H9 (cell line): ENCODE measurements around the gene CCDC92. TPM values are rescaled to one million over a fixed set of nuclear protein-coding genes. Genes with fewer than 3 reads are reported as not detected.

Experiments
- DNase-seq: peaks from one replicate; pipeline ENCODE4 v3.0.0-alpha.2; 2017
- H2AFZ ChIP-seq: one replicate; pipeline ENCODE4 v1.6.1; 2013; ENCODE audit warnings: mild to moderate bottlenecking, low read length, control low read depth, moderate library complexity
- H2AK5ac ChIP-seq: 2 replicates; pipeline ENCODE4 v1.6.1; 2013; ENCODE audit warnings: low read length, control low read depth, mixed read lengths; ENCODE audit not compliant: insufficient read length
- H2BK120ac ChIP-seq: one replicate; pipeline ENCODE4 v1.6.1; 2013; ENCODE audit warnings: low read depth, mild to moderate bottlenecking, low read length, control low read depth, inconsistent platforms; ENCODE audit not compliant: poor library complexity, severe bottlenecking
- H2BK12ac ChIP-seq: 2 replicates; pipeline ENCODE4 v1.6.1; 2013; ENCODE audit warnings: low read length, control low read depth, mixed read lengths, low read depth; ENCODE audit not compliant: insufficient read length
- H2BK15ac ChIP-seq: 2 replicates; pipeline ENCODE4 v1.6.1; 2013; ENCODE audit warnings: low read depth, low read length, control low read depth
- H2BK20ac ChIP-seq: one replicate; pipeline ENCODE4 v1.6.1; 2013; ENCODE audit warnings: low read depth, mild to moderate bottlenecking, low read length, control low read depth, inconsistent platforms; ENCODE audit not compliant: poor library complexity, severe bottlenecking
- H2BK5ac ChIP-seq: 2 replicates; pipeline ENCODE4 v1.6.1; 2013; ENCODE audit warnings: low read length, control low read depth, mixed read lengths; ENCODE audit not compliant: insufficient read length
- H3K14ac ChIP-seq: 2 replicates; pipeline ENCODE4 v1.6.1; 2013; ENCODE audit warnings: low read length, control low read depth; ENCODE audit not compliant: insufficient read depth
- H3K18ac ChIP-seq: 2 replicates; pipeline ENCODE4 v1.6.1; 2013; ENCODE audit warnings: low read depth, mild to moderate bottlenecking, mixed read lengths, low read length, control low read depth; ENCODE audit not compliant: insufficient read length
- H3K23ac ChIP-seq: 2 replicates; pipeline ENCODE4 v1.6.1; 2013; ENCODE audit warnings: low read length, control low read depth, mixed read lengths, low read depth; ENCODE audit not compliant: insufficient read length
- H3K23me2 ChIP-seq: 2 replicates; pipeline ENCODE4 v1.6.1; 2013; ENCODE audit warnings: low read depth, mild to moderate bottlenecking, mixed read lengths, low read length, control low read depth; ENCODE audit not compliant: insufficient read length, poor library complexity, severe bottlenecking
- H3K27ac ChIP-seq: 2 replicates; pipeline ENCODE4 v1.5.1; 2013; ENCODE audit warnings: low read length, control low read depth, mixed read lengths, low read depth; ENCODE audit not compliant: insufficient read length
- H3K27me3 ChIP-seq: 2 replicates; pipeline ENCODE4 v1.6.1; 2013; ENCODE audit warnings: low read length, control low read depth, inconsistent platforms; ENCODE audit not compliant: insufficient read depth
- H3K4ac ChIP-seq: 2 replicates; pipeline ENCODE4 v1.6.1; 2013; ENCODE audit warnings: low read depth, mild to moderate bottlenecking, control low read depth, inconsistent platforms, low read length, moderate library complexity
- H3K4me1 ChIP-seq: 2 replicates; pipeline ENCODE4 v1.6.1; 2013; ENCODE audit warnings: low read length, control low read depth, inconsistent platforms; ENCODE audit not compliant: insufficient read depth
- H3K4me2 ChIP-seq: 2 replicates; pipeline ENCODE4 v1.6.1; 2013; ENCODE audit warnings: low read length, control low read depth, mixed read lengths; ENCODE audit not compliant: insufficient read length, insufficient read depth
- H3K56ac ChIP-seq: 2 replicates; pipeline ENCODE4 v1.6.1; 2013; ENCODE audit warnings: low read depth, mild to moderate bottlenecking, mixed read lengths, low read length, control low read depth; ENCODE audit not compliant: insufficient read length
- H3K79me1 ChIP-seq: 2 replicates; pipeline ENCODE4 v1.6.1; 2013; ENCODE audit warnings: low read depth, mild to moderate bottlenecking, moderate library complexity, low read length, control low read depth, inconsistent platforms; ENCODE audit not compliant: insufficient read depth, poor library complexity, severe bottlenecking
- H3K79me2 ChIP-seq: 2 replicates; pipeline ENCODE4 v1.6.1; 2013; ENCODE audit warnings: low read length, control low read depth, inconsistent platforms; ENCODE audit not compliant: insufficient read depth
- H3K9ac ChIP-seq: 2 replicates; pipeline ENCODE4 v1.6.1; 2013; ENCODE audit warnings: low read length, control low read depth, mixed read lengths; ENCODE audit not compliant: insufficient read length; ENCODE audit errors: extremely low read depth
- H3K9me3 ChIP-seq: one replicate; pipeline ENCODE4 v1.6.1; 2013; ENCODE audit warnings: low read depth, low read length, inconsistent platforms; ENCODE audit not compliant: control insufficient read depth
- H3T11ph ChIP-seq: one replicate; pipeline ENCODE4 v1.6.1; 2013; ENCODE audit warnings: mild to moderate bottlenecking, low read length, control low read depth, inconsistent platforms
- H4K20me1 ChIP-seq: one replicate; pipeline ENCODE4 v1.6.1; 2013; ENCODE audit not compliant: control insufficient read depth, insufficient read length, insufficient read depth
- H4K5ac ChIP-seq: 2 replicates; pipeline ENCODE4 v1.6.1; 2013; ENCODE audit warnings: low read depth, mild to moderate bottlenecking, mixed read lengths, low read length, control low read depth; ENCODE audit not compliant: insufficient read length
- H4K8ac ChIP-seq: replicated peaks from 2 replicates; pipeline ENCODE4 v1.6.1; 2013; ENCODE audit warnings: low read length, control low read depth, mixed read lengths, low read depth; ENCODE audit not compliant: insufficient read length
- H4K91ac ChIP-seq: 2 replicates; pipeline ENCODE4 v1.6.1; 2013; ENCODE audit warnings: low read depth, mild to moderate bottlenecking, moderate library complexity, mixed read lengths, low read length, control low read depth; ENCODE audit not compliant: insufficient read length
- H3K27ac Mint-ChIP-seq, 3 experiments: 2 replicates in 2 of 3; 3 replicates in 1 of 3; pipeline ENCODE4 v1.8.0; 2020 to 2021; ENCODE audit warnings: mixed read lengths in 3 of 3, mild to moderate bottlenecking in 1 of 3, moderate library complexity in 1 of 3
- H3K27me3 Mint-ChIP-seq: 2 replicates; pipeline ENCODE4 v1.8.0; 2021; ENCODE audit warnings: low read depth, mild to moderate bottlenecking, moderate library complexity, mixed read lengths
- H3K36me3 Mint-ChIP-seq, 3 experiments: 2 replicates in 2 of 3; 3 replicates in 1 of 3; pipeline ENCODE4 v1.8.0; 2020 to 2021; ENCODE audit warnings: low read depth in 3 of 3, mixed read lengths in 3 of 3; ENCODE audit not compliant: insufficient read depth in 1 of 3
- H3K4me1 Mint-ChIP-seq, 2 experiments: 2 replicates each; pipeline ENCODE4 v1.8.0; 2020; ENCODE audit warnings: mixed read lengths in 2 of 2
- H3K4me3 Mint-ChIP-seq, 2 experiments: 2 replicates in 1 of 2; 3 replicates in 1 of 2; pipeline ENCODE4 v1.8.0; 2020 to 2021; ENCODE audit warnings: mild to moderate bottlenecking in 2 of 2, mixed read lengths in 2 of 2, moderate library complexity in 1 of 2
- H3K9me3 Mint-ChIP-seq, 2 experiments: 2 replicates in 1 of 2; 3 replicates in 1 of 2; pipeline ENCODE4 v1.8.0; 2020; ENCODE audit warnings: mild to moderate bottlenecking in 2 of 2, mixed read lengths in 2 of 2, moderate library complexity in 1 of 2
- CTCF ChIP-seq: fragments of 200-600 bp; sonication (generic); conservative IDR thresholded peaks from 3 replicates; pipeline ENCODE4 v1.8.0; 2021; ENCODE audit warnings: antibody characterized with exemption, mild to moderate bottlenecking
- WGBS: extraction: QIAGEN DNeasy Blood & Tissue Kit; methylation state at CpG from one replicate; pipeline ENCODE4 v1.1.7; 2013; ENCODE audit warnings: missing lambda C conversion rate, low lambda C conversion rate, mixed read lengths; ENCODE audit not compliant: insufficient read length; ENCODE audit errors: extremely low coverage; 5-methylcytosine and 5-hydroxymethylcytosine counted together
- total RNA-seq: library from RNA; stranded (reverse); gene quantifications from 2 replicates; pipeline ENCODE4 v1.2.1, GENCODE V29; 2021

CCDC92 gene
- total RNA-seq, 1 experiment from 2014 or later: 1.3 TPM

GRCh38 chr12:123936956-123937706 lies 35.5 kb downstream of the CCDC92 start:
- Histone ChIP-seq H2BK20ac (no peak overlapping the region), H3K79me1 (no peaks in the 10 kb centered on the region), H4K5ac (no peak overlapping the region), H2BK15ac (no peak overlapping the region), H3K18ac (no peak overlapping the region), H3K14ac (no peak overlapping the region; the same call in 1 of the 2 replicates), H3K4ac (no peak overlapping the region), H3K23ac (no peak overlapping the region), H3K27me3 (no peaks in the 10 kb centered on the region), H3K9me3 (no peaks in the 10 kb centered on the region), H2BK120ac (no peak overlapping the region), H3K27ac (no peak overlapping the region), H4K91ac (no peak overlapping the region), H2BK12ac (no peak overlapping the region), H4K20me1 (no peaks in the 10 kb centered on the region), H2AK5ac (no peak overlapping the region), H2BK5ac (no peak overlapping the region), H3T11ph (no peak overlapping the region), H3K23me2 (no peaks in the 10 kb centered on the region), H3K4me1 (no peaks in the 10 kb centered on the region), H4K8ac (no peak overlapping the region), H2AFZ (no peak overlapping the region), H3K79me2 (no peaks in the 10 kb centered on the region), H3K4me2 (no peak overlapping the region), H3K9ac (no peak overlapping the region), H3K56ac (no peak overlapping the region)
- peaks cover 0 to 4% of the 10 kb centered on the region in 2 experiments; a peak in 2 of 4 replicates for H3K4me1 Mint-ChIP-seq
- peaks cover 88% of the 10 kb centered on the region for H3K27me3 Mint-ChIP-seq
- H3K36me3 Mint-ChIP-seq: peaks cover 0 to 4% (median 0%) of the 10 kb centered on the region in 3 experiments; a peak in 1 of 7 replicates
- TF ChIP-seq CTCF: no peak
- H3K27ac Mint-ChIP-seq: no peak overlapping the region; a peak in 1 of 7 replicates
- no peak overlapping the region for H3K4me3 Mint-ChIP-seq
- WGBS: no CpG with 5 or more reads among the region's 46 CpGs
- H3K9me3 Mint-ChIP-seq: peaks cover 0 to 5% of the 10 kb centered on the region in 2 experiments; a peak in 3 of 5 replicates
- no peak for DNase-seq
